GM19452 (cell line): ENCODE measurements around the gene AGAP6.
A peak's percentile ranks its signal among the peaks of the same experiment; 100 is the strongest.
"Not testable (repeated sequence)": the region's sequence is repeated elsewhere in the genome, so short reads cannot be mapped to it uniquely, and the experiment has no call there.

Experiments
- ATAC-seq: cut with Tn5 transposase; IDR thresholded peaks from one replicate; pipeline ENCODE4 v1.9.1; 2021; ENCODE audit not compliant: unreplicated experiment

Gene AGAP6

DNA sequence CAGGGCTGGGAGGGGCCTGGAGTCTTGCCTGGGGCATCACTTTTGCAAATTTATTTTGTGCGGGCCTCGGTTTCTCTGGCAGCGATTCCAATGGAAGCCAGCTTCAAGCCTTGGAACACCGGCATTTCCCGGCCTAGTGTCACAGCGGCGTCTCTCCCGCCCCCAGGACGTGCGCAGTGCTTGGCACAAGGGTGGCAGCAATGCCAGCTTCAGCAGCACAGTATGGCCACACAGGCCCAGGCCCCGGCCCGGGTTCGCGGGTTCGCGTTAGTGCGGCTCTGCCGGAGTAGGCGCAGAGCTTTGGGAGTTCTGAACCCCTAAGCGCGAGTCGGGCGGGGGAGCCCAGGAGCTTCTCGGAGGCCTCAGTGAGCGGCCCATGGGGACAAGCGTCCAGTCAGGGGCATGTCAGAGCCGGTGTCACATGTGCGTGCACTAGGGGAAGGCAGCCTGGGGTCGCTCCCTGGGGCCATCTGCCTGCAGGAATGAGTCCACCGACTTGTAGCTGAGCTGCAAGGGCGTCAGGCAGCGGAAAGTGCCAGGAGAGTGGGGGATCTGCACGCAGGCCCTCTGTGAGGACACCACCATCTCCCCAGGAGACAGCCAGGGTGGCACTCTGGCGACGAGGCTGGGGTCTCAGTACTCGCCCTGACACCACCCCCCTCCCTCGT is 36.6 kb downstream of the AGAP6 start:
- not testable (repeated sequence) for ATAC-seq

DNA sequence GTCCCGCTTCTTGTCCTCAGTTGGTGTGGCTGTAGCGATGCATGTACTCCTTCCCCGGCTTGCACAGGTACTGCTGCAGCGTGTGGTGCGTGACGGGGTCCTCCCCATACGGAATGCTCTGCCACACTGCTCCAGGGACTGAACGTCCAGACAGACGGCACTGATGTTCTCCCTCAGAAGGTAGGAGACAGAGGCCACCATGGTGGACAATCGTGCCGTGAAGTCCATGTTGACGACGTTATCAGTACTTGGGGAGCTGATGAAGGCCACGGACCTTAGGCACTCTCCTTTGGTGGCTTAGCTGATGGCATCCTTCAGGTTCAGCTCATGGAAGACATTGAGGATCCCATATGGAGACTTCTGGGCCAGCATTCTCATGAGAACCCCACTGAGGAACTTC is 37.4 kb downstream of the AGAP6 start:
- no peak for ATAC-seq

DNA sequence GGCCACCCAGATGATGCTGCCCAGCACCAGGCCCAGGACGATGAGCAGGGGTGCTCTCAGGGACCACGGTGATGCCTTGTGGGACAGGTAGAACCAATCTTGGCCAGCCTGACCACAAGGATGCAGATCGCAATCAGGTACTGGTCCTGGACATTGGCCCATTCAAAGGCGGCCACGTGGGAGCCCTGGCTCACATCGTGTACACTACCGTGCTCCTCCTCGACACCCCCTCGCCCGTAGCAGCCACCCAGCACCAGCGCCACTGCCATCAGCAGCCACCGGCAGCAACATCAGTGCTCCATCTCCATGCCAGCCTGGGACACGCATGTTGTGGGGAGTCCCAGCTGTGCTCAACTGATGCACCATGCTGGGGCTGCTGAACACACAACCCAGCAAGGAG is 39.0 kb downstream of the AGAP6 start:
- ATAC-seq: no peak

DNA sequence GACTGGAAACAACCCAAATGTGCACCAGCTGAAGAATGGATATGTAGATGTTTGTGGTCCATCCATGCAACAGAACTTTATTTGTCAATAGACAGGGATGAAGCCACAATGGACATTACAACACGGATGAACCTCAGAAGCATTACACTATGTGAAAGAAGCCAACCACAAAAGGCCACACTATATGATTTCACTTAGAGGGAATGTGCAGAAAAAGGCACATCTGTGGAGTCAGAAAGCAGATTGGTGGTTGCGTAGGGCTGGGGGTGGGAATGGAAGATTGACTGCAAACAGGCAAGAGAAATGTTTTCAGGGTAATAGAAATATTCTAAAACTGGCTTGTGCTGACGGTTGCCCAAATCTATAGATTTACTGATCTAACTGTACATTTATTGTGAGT is 45.3 kb downstream of the AGAP6 start:
- no peak for ATAC-seq

DNA sequence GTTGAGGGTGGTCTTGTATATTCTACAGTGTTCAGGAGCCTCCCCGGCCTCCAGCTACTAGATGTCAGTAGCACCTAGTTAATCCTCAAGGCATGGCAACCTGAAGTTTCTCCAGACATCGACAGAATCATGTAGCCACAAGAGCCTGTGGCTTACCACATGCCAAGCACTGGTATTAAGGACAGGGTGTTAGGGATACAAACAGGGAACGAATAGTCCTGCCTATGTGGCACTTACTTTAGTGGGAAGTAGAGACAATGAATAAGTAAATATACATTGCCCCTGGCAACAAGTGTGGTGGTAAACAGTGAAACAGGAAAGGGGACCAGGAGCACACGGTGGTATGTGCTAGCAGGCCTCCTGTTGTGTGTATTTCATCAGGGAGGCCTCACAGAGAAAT is 47.1 kb downstream of the AGAP6 start:
- ATAC-seq: not testable (repeated sequence)

DNA sequence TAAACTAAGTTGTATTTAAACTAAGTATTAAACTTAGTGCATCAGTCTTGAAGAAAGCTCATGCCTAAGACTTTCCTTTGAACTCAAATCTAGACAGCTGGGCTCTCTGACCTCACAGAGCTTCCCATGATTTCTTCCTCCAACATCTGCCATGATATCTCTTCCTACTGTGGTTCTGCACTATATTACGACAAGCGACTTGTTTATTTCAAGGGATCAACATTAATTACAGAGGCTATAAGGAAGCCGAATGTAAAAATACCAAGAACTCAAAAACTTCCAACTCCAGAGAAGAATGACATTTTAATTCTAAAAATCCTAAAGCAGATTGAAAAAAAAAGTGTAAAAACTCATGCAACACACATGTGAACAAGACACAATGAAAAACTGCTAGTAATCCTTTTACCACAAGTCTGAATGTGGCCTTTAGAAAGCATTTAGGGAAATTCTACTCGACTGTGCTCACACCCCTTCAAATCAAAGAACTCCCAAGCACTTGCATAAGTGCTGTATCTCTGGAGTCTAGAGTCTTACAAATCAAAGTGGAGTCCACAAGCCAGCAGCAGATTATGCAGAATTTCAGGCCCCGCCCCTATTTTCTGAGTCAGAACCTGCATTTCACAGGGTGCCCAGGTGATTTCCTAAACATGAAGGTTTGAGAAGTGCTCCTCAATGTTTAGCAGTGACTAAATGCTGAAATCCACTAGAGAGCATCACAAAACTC is 56.9 kb downstream of the AGAP6 start:
- no peak for ATAC-seq

DNA sequence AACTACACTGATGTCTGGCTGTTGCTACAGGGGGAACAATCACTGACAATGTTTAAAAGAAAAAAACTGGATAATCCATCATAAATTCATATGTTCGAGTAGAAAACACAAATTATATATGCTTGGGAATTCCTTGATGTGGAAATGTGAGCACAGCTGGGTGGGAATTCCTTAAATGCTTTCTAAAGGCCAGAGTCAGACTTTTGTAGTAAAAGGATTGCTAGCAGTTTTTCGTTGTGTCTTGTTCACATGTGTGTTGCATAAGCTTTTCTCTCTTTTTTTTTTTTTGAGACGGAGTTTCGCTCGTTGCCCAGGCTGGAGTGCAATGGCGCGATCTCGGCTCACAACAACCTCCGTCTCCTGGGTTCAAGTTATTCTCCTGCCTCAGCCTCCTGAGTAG is 58.3 kb downstream of the AGAP6 start:
- not testable (repeated sequence) for ATAC-seq

DNA sequence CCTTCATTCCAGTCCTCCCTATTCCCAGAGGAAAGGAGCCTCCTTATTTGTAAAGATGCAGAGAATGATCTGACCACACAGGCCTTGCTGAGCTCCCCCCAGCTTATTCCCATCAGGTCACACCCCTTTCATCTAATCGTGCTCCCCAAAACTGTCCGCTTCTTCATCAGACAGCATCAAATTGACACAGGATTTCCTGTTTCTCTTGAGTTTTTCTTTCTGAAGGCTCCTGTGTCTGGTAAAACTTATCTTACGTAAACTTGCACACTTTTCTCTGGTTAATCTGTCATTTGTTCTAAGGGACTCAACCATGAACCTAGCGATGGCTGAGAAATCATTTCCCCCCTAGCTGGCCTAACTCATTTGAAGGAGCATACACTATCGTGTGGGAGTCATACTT is 59.4 kb downstream of the AGAP6 start:
- ATAC-seq: not testable (repeated sequence)

DNA sequence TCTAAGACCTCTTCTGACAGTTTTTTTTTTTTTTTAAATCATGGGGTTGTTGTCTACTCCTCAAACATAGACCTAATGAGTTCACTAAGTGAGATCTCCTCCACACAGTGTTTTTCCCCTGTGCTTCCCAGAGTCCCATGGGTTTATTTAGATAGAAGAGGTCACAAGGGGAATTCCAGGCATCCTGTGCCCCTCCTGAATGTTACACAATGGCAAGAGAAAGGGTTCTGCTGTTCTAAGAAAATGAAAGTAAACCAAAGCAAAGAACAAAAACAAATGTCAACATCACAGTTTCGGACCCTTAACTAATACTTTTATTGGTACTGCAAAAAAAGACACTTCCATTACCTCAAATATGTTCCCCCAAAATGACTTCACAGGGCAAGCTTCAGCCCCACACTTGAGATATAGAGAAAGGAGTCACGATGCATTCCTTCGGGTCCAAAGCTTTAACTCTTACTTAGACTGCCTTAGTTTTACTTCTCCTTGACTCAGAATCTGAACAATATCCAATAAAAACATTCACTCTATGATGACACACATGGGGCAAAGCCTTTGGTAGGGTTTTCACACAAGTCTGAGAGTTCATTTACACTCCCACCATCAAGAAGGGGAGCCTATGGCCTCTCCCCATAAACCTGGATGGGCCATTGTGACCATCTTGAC is 63.9 kb downstream of the AGAP6 start:
- ATAC-seq: peak; percentile 63

DNA sequence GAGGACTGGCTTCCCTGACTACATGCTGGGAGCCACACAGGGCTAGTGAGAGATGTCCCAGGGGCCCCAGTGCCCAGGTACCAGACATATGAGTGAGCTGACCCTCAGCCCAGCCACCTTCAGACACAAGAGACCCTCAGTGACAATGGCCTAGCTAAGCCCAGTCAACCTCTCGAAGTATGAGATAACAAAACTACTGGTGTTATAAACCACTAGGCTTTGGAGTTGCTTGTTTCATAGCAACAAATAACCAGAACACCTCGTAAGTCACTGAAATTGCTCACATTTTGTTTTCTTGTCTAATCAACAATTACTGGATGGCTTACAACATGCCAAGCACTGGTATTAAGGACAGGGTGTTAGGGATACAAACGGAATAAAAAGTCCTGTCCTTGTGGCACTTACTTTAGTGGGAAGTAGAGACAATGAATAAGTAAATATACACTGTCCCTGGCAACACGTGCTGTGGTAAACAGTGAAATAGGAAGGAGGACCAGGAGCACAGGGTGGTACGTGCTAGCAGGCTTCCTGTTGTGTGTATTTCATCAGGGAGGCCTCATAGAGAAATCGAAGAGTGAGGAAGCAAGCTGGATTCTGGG is 64.7 kb downstream of the AGAP6 start:
- ATAC-seq: not testable (repeated sequence)

DNA sequence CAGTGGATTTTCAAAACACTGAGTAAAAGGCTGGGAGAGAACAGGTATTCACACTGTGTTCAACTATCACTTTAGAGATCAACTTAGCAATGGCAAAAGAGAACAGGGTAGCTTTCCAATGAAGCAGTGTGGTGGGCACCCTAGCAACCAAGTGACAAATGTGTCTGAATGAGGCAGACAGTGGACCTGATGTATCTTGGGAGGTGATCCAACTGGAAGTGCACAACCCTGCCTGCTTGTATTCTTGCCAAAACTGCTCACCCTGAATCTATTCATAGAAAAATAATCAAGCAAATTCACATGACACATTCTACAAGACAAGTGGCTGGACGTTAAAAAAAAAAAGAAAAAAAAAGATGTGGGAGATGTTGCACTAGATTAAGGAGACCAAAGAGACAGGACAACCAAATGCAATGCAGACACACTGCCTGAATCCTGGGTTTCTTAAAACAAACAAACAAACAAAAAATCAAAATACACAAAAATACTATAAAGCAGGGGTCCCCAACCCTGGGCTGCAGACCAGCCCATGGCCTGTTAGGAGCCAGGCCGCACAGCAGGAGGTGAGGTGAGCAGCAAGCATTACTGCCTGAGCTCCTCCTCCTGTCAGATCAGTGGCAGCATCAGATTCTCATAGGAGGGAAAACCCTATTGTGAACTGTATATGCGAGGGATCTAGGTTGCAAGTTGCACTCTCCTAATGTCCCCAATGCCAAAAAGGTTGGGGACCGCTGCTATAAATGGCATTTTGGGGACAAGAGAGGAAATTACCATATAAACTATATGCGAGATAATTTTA is 67.5 kb downstream of the AGAP6 start:
- not testable (repeated sequence) for ATAC-seq

DNA sequence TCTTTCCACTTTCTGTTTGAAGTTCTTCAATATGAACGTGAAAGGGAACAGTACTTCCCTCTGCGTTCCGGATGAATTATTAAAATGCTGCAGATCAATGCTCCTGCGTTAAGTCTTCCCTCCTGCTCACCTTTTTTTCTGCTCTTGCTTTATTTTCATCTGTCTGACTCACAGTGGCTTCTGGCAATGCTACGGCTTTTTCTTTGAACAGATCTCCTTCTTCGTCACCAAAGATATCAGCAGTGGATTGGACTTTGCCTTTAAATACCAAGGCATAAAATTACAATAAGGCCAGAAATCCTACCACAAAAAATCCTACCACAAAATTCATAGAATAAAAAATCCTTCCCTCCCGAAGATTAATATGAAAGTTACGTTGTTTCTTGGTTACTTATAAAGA is 68.4 kb downstream of the AGAP6 start:
- not testable (repeated sequence) for ATAC-seq

DNA sequence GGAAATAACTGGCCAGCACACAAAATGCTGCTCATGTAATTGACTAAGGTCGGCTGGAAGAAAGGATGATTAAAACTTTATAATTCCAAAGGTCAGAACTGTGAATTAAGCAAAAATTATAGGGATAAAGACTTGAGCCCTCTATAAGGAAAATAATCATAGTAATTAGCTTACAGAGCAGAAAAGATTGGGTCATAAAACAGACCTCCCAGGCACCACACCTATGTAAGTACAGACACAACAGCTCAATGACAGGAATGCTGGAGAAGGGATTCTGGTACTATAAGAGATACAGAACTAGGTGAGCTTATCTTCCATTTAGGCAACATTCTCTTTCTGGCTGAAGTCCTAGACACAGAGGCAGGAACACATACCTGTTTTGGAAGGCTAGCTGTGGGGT is 70.5 kb downstream of the AGAP6 start:
- ATAC-seq: not testable (repeated sequence)

DNA sequence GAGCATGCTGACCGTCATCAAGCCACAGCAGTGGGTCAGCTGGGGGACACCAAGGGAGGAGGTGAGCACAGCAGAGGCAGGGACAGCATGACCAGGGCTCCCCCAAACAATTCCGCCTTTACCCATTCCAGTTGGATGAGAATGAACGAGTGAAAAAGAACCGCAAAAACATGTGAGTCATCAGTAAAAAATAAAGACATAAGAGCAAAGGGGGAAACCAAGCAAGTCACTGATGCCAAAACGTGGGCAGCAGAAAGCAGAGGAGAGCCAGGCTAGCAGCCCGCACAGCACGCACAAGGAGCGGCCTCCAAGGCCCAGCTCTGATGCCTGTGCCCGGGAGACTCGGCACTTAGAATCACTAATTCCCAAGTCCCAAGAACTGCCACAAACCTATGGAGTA is 71.7 kb downstream of the AGAP6 start:
- ATAC-seq: not testable (repeated sequence)
